Omental fat pad (tissue), 4 donors: ENCODE results near the gene ASAP2. TPM values are rescaled to one million over a fixed set of nuclear protein-coding genes. Genes with fewer than 3 reads are reported as not detected.

Source experiments
- ATAC-seq: fragments of 150-250 bp; one replicate; pipeline ENCODE4 v1.9.1; 2016; ENCODE audit warnings: mild to moderate bottlenecking, moderate library complexity; ENCODE audit not compliant: low FRiP score
- DNase-seq: peaks from one replicate; pipeline ENCODE4 v3.0.0-alpha.2; 2019; ENCODE audit warnings: low spot score
- CTCF ChIP-seq, 3 donors: fragments of 450-650 bp; IDR thresholded peaks; one replicate each; pipeline ENCODE4 v1.5.1; 2016 to 2017; ENCODE audit warnings: antibody characterized with exemption in 3 of 3, mild to moderate bottlenecking in 3 of 3, moderate library complexity in 2 of 3
- total RNA-seq, 4 donors: library from RNA; depleted of rRNA; stranded (reverse); fragments of >200 nt; gene quantifications; one replicate each; pipeline ENCODE4 v1.1.0, GENCODE V29; 2016

Gene ASAP2
- total RNA-seq, 4 donors from 2014 or later = 16.8 to 57.4 (median 22.8) TPM

- ATAC-seq = no peak
- TF ChIP-seq CTCF (IDR thresholded peaks at IDR 0.05) = no peak
Observed at GRCh38 chr2:9430316-9431293, 224.0 kb downstream of the ASAP2 start.

GRCh38 chr2:9434489-9434888 is 227.9 kb downstream of the ASAP2 start:
- ATAC-seq (no peak), DNase-seq (no peak)
- TF ChIP-seq CTCF (IDR thresholded peaks at IDR 0.05) = no peak

More at GRCh38 chr2:9430316-9431293, 224.0 kb downstream of the ASAP2 start:
- no peak for DNase-seq

DNA sequence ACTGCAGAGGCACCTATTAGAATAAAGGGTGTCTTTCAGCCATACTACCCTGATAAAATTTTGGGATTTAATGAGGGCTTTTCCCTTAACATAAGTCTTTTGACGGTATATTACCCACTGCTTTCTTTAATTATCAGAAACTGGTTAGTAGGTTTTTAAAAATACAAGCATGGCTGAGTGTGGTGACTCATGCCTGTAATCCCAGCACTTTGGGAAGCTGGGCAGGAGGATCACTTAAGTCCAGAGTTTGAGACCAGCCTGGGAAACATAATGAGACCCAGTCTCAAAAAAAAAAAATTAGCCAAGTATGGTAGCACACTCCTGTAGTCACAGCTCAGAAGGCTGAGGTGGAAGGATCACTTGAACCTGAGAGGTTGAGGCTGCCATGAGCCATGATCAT is 232.9 kb downstream of the ASAP2 start:
- ATAC-seq = no peak
- no peak for DNase-seq
- no peak for TF ChIP-seq CTCF (IDR thresholded peaks at IDR 0.05)

- no peak for ATAC-seq
- TF ChIP-seq CTCF (IDR thresholded peaks at IDR 0.05) = no peak
- no peak for DNase-seq
Observed at GRCh38 chr2:9440058-9440727, 233.6 kb downstream of the ASAP2 start.

GRCh38 chr2:9441556-9441955 is 234.9 kb downstream of the ASAP2 start:
- TF ChIP-seq CTCF (IDR thresholded peaks at IDR 0.05) = no peak
- ATAC-seq (no peak), DNase-seq (no peak)

DNA sequence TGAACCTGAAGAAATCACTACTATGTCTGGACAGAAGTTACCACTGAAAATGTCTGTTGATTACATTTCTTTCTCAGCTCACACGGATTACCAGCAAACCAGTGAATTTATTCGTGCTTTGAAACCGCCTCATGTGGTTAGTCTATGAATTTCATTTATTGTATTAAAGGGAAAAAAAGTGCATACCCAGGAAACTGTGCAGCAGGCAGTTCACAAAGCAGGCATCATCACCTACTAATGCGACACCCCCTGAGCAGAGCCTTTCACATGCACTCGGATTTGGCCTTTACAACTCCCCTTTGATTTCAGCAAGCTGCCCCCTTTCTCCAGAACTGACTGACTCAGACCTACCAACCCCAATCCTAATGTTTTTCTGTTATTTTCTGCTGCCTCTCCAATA is 236.9 kb downstream of the ASAP2 start:
- no peak for TF ChIP-seq CTCF (IDR thresholded peaks at IDR 0.05)
- ATAC-seq = no peak
- DNase-seq = no peak
